Left ventricle myocardium inferior (tissue), 1 donor: ENCODE results near the gene ELAPOR1. TPM values are rescaled to one million over a fixed set of nuclear protein-coding genes. Genes with fewer than 3 reads are reported as not detected.
"Not testable (repeated sequence)": the region's sequence is repeated elsewhere in the genome, so short reads cannot be mapped to it uniquely, and the experiment has no call there.

Source experiments
- DNase-seq: peaks from one replicate; pipeline ENCODE4 v3.0.0-alpha.2; 2020
- H3K27ac ChIP-seq: fragments of 200-600 bp; replicated peaks from 2 replicates; pipeline ENCODE4 v1.8.0; 2021
- H3K27me3 ChIP-seq: fragments of 200-600 bp; 2 replicates; pipeline ENCODE4 v1.8.0; 2021; ENCODE audit warnings: low read depth
- H3K36me3 ChIP-seq: fragments of 200-600 bp; 2 replicates; pipeline ENCODE4 v1.8.0; 2021
- H3K4me1 ChIP-seq: fragments of 200-600 bp; 2 replicates; pipeline ENCODE4 v1.8.0; 2021
- H3K4me3 ChIP-seq: fragments of 200-600 bp; 2 replicates; pipeline ENCODE4 v1.8.0; 2021; ENCODE audit warnings: mild to moderate bottlenecking, moderate library complexity
- H3K9me3 ChIP-seq: fragments of 200-600 bp; replicated peaks from 2 replicates; pipeline ENCODE4 v1.8.0; 2021
- CTCF ChIP-seq: fragments of 200-600 bp; IDR thresholded peaks from 2 replicates; pipeline ENCODE4 v1.8.0; 2021; ENCODE audit warnings: antibody characterized with exemption, mild to moderate bottlenecking, borderline replicate concordance
- intact Hi-C: fragments of 100-400 bp; cut with micrococcal nuclease; formaldehyde crosslinking; loops from one replicate; pipeline ENCODE4 v1.11.0; 2022
- total RNA-seq: library from RNA; stranded (reverse); fragmentation: NEBNext Ultra II Directional; extraction: Animal tissue kit (Norgen Biotek cat#: 25700); gene quantifications from one replicate; pipeline ENCODE4 v1.2.1, GENCODE V29; 2021
- donor health status: DM: no; HTN: yes; CAD: no; lungs with severe emphysema.

The ELAPOR1 gene
- total RNA-seq, 1 donor from 2014 or later = 0.19 TPM

GRCh38 chr1:109137958-109138357 lies 24.0 kb downstream of the ELAPOR1 start:
- no peaks in the 10 kb centered on the region for H3K9me3 ChIP-seq
- no peak overlapping the region for H3K4me3 ChIP-seq
- intact Hi-C loops = no loop called here
- no peak for TF ChIP-seq CTCF
- H3K4me1 ChIP-seq = peaks cover 18% of the 10 kb centered on the region
- H3K36me3 ChIP-seq = no peaks in the 10 kb centered on the region
- H3K27me3 ChIP-seq = no peaks in the 10 kb centered on the region
- H3K27ac ChIP-seq = no peak overlapping the region
- DNase-seq = no peak

- intact Hi-C loops = no loop called here
- Histone ChIP-seq H3K4me3 (no peak overlapping the region), H3K27ac (no peak overlapping the region), H3K4me1 (peaks cover 16% of the 10 kb centered on the region), H3K27me3 (no peaks in the 10 kb centered on the region), H3K9me3 (no peaks in the 10 kb centered on the region), H3K36me3 (no peaks in the 10 kb centered on the region)
- no peak for TF ChIP-seq CTCF
- DNase-seq = no peak
These were observed 24.4 kb downstream of the ELAPOR1 start for GRCh38 chr1:109138358-109138757.

GRCh38 chr1:109140392-109140791 lies 26.5 kb downstream of the ELAPOR1 start:
- no peaks in the 10 kb centered on the region for H3K27me3 ChIP-seq
- TF ChIP-seq CTCF = no peak
- DNase-seq = no peak
- intact Hi-C loops = no loop called here
- no peak overlapping the region for H3K27ac ChIP-seq
- no peaks in the 10 kb centered on the region for H3K36me3 ChIP-seq
- H3K9me3 ChIP-seq = no peaks in the 10 kb centered on the region
- H3K4me1 ChIP-seq = no peaks in the 10 kb centered on the region
- H3K4me3 ChIP-seq = no peak overlapping the region

- Histone ChIP-seq H3K27me3 (no peaks in the 10 kb centered on the region), H3K9me3 (no peaks in the 10 kb centered on the region), H3K4me1 (no peaks in the 10 kb centered on the region), H3K27ac (no peak overlapping the region), H3K4me3 (no peak overlapping the region), H3K36me3 (no peaks in the 10 kb centered on the region)
- intact Hi-C loops = no loop called here
- no peak for TF ChIP-seq CTCF
- DNase-seq = no peak
These were observed 28.3 kb downstream of the ELAPOR1 start for GRCh38 chr1:109142260-109142659.

- intact Hi-C loops, H3K27me3 ChIP-seq: not testable (repeated sequence)
These were observed 28.8 kb downstream of the ELAPOR1 start for GRCh38 chr1:109142725-109143124.

GRCh38 chr1:109148987-109149561 lies 35.2 kb downstream of the ELAPOR1 start:
- H3K4me1 ChIP-seq = peaks cover 27% of the 10 kb centered on the region
- no peak overlapping the region for H3K27ac ChIP-seq
- no peak overlapping the region for H3K4me3 ChIP-seq
- H3K9me3 ChIP-seq = no peaks in the 10 kb centered on the region
- no peak for DNase-seq
- no peaks in the 10 kb centered on the region for H3K36me3 ChIP-seq
- TF ChIP-seq CTCF = no peak
- intact Hi-C loops = no loop called here
- H3K27me3 ChIP-seq = no peaks in the 10 kb centered on the region

More at GRCh38 chr1:109142725-109143124, 28.8 kb downstream of the ELAPOR1 start:
- H3K27ac ChIP-seq, H3K9me3 ChIP-seq, DNase-seq, H3K4me3 ChIP-seq, H3K36me3 ChIP-seq, H3K4me1 ChIP-seq: not testable (repeated sequence)
